ENCODE measurements around the gene MBNL1.
"Not testable (repeated sequence)": the region's sequence is repeated elsewhere in the genome, so short reads cannot be mapped to it uniquely, and the experiment has no call there.

Gene MBNL1

DNA sequence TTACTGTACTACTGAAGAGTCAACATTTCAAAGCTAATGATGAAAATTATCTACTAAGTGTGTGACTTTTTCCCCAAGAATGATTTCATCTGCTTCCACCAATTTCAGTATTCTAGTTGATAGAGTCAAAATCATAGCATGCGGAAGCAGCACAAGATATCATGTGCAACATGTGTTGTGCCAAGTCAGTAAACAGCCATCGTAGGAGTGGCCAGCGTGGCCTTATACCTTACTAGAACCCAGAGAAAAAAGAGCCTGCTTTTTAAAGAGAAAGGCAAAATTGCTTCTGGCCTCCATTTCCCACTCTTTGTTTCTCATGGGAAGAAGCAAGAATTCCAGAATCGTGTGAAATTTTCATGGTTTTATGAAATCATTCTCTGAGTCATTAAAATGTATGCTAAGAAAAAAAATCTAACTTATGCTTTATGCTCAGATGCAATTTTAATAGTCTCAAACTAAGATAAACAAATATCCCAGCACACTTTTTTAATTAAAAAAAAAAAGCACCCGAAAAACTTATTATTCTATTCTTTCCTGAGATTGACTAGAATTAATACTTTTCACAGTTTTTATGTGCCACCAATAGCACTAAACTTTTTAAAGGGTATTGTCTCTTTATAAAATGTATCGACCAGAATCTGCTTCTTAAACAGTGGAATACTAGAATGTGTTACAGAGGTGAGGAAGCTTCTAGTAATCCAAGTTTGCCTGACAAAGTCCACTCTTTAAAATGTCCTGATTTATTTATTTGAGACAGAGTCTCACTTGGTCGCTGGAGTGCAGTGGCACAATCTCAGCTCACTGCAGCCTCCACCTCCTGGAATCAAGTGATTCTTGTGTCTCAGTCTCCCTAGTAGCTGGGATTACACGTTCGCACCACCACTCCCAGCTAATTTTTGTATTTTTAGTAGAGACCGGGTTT is 87.3 kb downstream of the MBNL1 start:
- peak; percentile 58 for DNase-seq

DNA sequence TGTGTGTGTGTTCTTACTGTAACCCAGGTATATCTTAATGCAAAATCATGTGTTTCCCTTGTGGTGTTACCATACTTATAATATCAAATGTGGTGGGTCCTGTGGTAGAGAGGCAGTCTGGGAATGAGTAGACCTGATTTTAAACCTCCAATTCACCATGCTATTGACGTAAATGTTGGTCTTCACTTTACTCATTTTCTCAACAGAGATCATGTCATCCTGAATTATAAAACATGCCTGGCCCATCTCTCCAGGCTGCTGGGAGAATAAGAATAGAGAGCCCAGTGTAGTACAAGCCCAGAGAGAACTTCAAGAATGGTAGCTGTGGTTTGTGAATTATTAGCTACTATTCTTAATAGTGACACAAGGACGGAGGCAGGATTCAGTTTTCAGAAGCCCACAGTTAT is 88.1 kb downstream of the MBNL1 start:
- no peak for DNase-seq

DNA sequence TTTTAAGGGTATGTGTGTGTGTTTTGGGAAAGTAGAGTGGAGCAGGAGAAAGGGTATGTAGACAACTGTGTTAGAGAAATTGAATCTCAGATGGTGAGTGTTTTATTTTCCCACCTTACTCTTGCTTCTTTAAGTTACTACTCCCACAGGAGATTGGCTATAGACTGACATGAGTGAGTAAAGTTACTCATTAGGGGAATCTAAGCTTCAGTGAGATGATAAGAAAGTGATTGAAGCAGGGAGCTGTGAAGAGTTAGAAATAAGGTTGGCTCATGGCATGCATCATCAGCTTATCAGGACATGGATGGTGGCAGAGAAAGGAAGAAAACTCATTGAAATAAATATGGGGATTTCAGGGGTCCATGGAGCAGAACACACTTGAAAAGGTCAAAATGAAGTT is 88.9 kb downstream of the MBNL1 start:
- no peak for DNase-seq

DNA sequence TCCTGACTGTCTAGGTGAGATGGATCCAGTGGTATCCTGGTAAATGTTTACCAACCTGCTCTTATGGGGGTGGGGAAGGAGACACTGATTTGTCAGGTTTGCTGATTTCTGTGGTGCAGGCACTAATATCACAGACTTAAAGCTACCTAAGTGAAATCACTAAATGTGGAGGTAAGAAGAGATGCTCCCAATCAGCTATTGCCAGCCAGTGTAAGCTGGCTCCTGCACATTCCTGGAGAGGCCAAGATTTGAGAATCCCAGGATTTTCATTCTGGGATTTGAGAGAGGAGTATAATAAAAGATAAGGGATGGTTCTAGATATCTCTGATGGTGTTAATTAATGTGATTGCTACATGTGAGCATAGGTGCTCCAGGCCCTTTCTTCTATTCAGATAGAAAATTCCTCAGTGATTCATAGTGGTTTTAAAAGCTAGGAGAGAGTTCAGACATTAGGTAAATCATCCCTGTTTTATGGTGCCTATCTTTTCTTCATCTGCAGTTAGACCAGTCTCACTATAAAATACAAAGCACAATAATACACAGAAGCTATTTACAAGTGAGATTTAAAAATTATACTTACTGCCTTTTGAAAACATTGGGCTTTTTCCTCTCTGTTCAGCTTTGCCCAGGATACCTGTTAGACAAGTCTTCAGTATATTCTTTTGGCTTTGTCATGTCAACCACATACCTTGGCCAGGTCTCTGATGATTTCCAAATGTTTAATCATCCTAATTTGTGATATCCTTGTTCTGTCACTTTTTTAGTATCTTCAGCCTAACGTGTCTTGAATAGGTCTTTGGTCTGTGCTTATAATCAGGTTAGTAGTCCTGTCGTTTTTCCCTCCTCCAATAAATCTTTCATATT is 90.9 kb downstream of the MBNL1 start:
- no peak for DNase-seq

DNA sequence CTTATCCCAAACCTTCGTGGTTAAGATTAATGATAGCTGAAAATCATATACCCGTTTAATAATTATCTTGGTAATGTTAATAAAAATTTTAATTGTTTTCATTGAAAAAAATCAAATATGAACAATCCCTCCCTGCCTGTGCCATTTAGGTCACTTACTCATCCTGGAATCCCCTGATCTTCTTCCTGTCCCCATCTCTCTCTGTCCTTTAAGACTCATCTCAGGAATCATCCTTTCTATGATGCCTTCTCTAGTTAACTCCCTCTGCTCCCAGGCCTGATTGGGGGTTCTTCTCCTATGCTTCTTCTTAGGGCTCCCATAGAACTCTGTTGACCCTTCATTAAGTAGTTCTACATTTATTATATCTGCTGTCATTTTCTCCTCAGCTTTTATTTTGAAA is 91.6 kb downstream of the MBNL1 start:
- DNase-seq = no peak

DNA sequence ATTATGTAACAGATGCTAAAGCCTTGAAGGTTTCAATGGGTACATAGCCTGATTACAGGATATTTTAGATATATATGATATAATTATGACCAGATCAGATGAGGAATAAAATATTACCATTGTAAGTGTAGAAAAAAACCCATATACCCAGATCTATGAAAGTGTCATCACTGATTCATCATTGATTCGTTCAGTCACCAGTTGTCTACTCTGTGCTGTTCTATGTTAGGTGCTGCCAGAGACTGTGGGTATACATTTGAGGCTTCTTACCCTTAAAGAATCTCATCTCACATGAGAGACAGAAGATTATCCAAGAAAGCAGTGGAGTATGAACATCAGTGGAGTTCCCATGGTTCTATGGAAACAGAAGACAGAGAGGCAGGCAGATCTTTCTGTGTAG is 92.2 kb downstream of the MBNL1 start:
- DNase-seq = no peak

DNA sequence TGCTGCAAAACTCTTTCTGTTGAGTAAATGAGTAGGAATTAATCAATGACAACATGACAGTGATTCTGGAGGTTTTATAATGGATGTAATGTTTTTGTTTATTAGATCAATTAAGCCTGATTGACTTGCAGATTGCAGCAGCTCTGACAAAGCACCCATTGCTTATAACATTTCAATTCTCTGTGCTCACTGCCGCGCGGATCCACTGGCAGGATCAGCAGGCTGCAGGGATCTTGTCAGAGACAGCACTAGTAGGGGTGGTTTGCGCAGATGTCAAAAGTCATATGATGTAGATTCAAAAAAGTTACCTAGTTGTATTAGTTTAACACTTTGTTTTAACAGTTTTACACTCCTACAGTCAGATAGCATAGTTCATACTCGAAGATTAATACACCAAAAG is 93.4 kb downstream of the MBNL1 start:
- no peak for DNase-seq

DNA sequence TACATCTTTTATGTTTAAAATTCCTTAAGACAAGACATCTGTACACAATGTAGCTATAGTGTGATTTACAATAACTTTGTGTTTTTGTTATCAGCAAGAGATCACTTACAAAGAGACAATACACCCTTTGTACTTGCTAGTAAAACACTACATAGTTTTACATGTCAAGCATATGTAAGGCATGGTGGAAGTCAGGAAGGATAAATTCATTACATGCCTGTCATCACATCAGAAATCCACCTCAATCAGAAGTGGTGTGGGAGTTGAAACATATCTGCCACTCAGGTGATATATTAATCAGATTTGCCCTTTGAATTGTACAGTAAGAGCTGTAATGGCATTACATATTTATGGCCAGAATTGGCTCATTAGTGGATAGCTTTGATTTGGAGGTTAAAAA is 95.5 kb downstream of the MBNL1 start:
- DNase-seq = no peak

DNA sequence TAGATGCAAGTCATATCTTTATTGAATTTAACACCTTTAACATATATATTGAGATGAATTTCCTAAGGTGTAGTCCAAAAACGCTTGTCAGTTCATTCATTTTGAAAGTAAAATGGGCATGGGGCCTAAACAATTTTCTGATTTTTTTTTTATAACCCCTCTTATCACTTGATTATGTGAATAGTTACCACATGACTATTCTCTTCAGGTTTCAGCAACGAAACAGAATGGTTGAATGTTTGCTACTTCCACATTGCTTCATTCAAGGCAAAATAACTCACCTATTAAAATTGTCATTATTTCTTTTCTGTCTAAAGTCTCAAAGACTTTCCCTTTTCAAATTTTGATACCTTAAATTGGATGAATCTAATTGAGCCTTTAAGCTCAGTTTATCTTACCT is 96.4 kb downstream of the MBNL1 start:
- no peak for DNase-seq

DNA sequence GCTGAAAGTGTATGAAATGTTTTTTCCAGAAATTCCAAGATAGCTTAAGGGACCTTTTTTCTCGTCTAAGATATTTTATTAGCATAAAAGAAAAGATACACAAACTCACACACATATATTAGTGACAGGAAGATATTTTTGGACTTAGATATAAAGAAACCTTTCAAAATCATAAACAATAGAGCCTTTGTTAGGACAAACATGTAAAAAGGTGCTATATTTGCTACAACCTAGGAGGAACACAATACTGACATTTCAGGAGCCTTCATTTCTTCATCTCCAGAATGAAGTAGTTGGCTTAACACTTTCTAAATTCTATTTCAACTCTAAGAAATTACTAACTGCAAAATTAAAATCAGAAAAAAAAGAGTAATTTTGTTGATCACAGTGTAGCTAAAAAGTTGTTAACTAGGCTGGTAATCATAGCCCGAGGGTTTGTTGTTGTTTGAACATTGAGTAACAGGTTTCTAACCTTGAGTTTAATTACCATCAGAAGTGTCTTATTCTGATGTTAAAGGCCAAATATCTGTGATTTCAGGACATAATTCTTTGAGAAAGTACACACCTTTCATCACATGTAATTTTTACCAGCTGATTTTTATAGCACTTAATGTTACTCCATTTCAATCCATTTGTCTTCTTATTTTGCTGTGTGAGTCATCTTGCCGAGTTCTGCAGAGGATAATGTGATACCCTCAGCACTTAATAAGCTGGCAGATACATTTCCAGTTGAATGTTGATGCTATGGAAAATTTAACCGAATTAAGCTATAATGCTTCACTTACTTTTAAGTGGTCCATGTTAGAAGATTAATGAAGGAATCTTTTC is 97.3 kb downstream of the MBNL1 start:
- peak; percentile 50 for DNase-seq

DNA sequence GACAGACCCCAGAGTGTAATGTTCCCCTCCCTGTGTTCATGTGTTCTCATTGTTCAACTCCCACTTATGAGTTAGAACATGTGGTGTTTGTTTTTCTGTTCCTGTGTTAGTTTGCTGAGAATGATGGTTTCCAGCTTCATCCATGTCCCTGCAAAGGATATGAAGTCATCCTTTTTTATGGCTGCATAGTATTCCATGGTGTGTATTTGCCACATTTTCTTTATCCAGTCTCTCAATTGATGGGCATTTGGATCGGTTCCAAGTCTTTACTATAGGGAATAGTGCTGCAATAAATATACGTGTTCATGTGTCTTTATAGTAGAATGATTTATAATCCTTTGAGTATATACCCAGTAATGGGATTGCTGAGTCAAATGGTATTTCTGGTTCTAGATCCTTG is 98.5 kb downstream of the MBNL1 start:
- DNase-seq = not testable (repeated sequence)

DNA sequence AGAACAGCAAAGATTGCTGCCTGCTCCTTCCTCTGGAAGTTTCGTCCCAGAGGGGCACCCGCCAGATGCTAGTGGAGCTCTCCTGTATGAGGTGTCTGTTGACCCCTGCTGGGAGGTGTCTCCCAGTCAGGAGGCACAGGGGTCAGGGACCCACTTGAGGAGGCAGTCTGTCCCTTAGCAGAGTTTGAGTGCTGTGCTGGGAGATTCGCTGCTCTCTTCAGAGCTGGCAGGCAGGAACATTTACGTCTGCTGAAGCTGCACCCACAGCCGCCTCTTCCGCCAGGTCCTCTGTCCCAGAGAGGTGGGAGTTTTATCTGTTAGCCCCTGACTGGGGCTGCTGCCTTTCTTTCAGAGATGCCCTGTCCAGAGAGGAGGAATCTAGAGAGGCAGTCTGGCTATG is 103.9 kb downstream of the MBNL1 start:
- DNase-seq = not testable (repeated sequence)

DNA sequence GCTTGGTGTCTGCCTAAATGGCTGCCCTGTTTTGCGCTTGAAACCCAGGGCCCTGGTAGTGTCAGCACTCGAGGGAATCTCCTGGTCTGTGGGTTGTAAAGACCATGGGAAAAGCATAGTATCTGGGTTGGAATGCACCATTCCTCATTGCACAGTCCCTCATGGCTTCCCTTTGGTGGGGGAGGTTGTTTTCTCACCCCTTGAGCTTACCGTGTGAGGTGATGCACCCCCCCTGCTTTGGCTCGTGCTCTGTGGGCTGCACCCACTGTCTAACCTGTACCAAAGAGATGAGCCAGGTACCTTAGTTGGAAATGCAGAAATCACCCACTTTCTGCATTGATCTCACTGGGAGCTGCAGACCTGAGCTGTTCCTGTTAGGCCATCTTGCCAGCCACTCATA is 104.7 kb downstream of the MBNL1 start:
- DNase-seq = no peak

DNA sequence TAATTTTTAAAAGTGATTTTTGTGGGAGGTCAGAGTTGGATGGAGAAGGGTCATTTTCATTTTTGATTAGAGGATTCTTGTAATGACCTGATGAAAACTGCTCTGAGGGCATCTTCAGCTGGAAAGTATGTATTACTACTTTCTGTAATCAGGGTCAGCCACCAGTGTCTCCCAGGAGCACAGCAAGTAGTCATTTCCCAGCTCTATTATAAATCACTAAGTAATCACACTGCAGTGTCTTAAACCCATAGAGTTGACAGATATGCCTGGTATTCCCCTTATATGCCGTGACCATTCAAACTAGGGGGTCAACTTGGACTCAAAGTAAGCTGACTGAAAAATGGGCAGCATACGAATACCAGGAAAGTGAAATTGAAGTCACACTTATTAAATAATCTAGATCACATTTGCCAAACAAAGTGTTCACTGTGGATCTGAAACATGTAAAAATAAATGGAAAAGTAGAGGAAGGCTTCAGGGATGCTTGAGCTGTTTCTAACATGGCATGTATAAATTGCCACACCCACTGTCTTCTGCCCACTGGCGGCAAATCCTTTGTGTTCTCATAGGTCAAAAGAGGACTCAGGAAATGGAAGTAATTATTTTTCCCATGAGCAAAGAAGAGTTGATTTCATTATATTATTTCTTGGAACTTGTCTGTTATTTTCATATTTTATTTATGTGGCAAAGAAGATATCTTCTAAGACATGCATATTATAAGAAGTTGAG is 105.7 kb downstream of the MBNL1 start:
- DNase-seq = no peak

DNA sequence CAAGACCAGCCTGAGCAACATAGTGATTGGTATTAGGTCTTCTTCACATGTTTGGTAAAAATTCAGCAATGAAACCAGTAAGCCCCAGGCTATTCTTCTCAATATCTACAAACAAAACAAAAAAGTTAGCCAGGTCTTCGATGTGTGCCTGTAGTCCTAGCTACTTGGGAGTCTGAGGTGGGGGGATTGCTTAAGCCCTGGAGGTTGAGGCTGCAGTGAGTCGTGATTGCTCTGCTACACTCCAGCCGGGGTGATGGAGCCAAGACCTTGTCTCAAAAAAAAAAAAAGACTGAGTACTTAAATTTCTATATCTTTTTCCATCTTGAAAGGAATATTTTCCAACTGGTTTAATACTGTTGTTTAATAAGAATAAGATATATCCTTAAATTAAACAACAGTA is 106.8 kb downstream of the MBNL1 start:
- peak; percentile 70 for DNase-seq

DNA sequence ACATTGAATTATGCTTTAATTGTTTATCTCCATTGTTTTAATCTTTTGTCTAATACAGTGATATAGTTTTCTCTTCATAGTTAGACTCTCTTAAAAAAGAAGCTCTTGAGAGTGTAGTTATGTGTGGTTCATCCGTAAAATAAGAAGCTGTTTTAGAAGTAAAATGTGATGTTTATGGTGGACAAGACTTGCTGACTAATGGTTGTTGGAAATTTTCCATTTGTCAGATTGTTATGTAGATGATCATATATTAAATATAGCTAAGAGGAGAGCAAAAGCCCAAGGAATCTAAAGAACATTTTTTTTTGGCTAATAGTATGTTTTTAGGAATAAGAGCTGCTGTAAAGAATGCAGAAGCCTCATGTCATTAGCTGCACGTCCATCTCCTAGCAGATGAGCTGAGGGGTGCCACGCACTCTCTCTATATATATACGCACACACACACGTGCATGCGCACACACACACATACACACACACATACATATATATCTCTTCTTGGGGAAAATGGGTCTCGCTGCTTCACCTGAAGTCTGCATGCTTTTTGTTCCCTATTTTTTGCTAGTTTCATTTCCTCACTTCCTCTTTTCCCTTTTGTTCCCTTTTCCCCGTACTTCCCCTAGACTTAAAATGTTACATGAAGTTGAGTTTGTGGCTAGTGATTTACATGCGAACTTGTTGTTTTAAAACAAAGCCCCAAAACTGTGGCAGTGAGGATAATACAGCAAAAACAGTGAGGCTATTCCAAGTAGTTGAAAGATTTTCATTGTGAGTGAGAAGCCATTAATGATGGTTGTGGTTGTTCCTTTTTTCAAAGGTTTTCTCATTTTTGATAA is 107.8 kb downstream of the MBNL1 start:
- DNase-seq = peak; percentile 65

DNA sequence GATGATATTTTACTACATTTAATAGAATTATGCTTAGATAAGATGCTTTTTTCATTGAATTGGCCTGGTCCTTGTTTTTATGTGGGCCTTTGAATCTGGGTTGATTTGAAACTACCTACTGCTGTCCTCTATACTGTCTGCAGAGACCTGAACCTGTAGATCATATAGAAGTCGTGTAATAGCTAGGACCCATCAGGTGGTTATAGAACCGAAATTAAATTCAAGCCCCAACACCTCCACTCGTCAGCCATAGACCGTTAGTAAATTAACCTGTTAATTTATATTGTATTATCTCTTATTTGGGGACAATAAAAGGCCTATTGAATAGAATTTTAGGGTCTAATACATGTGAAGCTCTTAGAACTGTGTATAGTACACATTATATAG is 108.4 kb downstream of the MBNL1 start:
- no peak for DNase-seq

DNA sequence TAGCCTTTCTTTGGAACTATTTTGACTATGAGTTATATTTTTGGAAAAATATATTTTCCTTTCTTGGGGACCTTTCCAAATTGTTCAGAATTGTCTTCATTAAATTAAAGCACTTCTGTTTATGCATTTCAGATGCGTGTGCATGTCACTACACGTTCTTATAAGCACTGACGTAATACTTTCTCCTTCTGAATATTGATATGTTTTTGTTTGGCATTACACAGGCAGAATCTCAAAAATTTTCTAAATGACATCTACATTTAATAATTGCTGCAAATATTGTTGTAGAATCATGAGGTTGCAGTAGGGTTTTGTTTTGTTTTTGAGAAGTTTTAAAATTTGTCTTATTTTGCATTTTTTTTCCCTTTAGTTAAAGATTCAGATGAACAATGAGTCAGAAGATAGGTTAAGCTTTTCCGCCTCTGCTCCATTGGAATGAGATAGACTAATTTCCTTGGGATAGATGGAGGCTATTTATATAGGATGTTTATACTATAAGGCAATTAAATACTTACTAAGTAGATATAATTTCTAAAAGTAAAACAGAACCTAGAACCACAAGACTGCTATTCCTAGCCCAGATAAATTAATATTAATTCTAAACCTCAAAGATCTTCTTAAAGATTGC is 110.8 kb downstream of the MBNL1 start:
- no peak for DNase-seq

DNA sequence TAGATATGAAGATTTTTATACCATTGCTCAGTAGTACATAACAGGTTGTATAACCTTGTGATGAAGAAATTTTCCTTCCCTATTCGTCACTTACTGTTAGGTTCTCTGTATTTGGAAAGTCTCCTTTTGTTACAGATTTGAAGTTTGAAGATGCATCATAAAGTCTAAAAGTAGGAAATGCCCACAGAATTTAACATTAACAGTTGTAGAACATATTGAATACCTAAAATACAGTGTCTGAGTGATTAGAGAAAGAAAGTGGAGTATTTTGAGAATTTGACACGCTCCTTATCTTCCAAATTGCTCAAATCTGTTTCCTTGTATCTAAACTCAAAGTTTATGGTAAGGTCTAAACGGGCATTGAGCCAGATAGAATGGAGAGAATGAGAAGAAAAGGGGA is 111.3 kb downstream of the MBNL1 start:
- DNase-seq = no peak

DNA sequence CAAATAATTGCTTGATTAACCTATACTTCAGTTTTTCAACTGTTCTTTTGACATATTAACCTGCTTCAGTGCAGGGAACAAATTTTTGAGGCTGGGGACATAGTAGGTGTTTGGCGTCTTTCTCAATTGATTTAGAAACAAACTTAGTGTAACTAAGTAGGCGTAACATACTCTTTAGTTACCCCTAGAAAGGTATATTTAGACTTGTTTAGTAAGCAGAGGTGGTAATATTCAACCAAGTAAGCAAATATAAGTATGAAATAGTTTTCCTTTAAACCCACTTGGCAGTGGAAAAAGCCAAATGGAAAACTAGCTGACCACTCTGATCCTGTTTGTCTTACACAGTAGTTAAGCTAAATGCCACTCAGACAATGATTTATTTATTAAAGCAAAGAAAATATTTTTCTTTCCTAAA is 113.2 kb downstream of the MBNL1 start:
- no peak for DNase-seq

Data from EL (cell line).